ENCODE measurements around the gene LYL1. TPM values are rescaled to one million over a fixed set of nuclear protein-coding genes. Genes with fewer than 3 reads are reported as not detected.
"Not testable (repeated sequence)": the region's sequence is repeated elsewhere in the genome, so short reads cannot be mapped to it uniquely, and the experiment has no call there.

The LYL1 gene
- total and polyA plus RNA-seq, 2 experiments from 2014 or later, result 0.18 TPM; not detected in 1

GRCh38 chr19:13150187-13150930 lies 47.7 kb upstream of the LYL1 start, which contains the start of the genes IER2 and STX10:
IER2 (plus strand) TSS chr19:13150411; CDS start chr19:13153187, 2,776 bp downstream.
STX10 (minus strand) TSS chr19:13150375; CDS start chr19:13150173, 202 bp downstream.
- H3K9me3 ChIP-seq (ENCODE audit: low read depth), result no peaks in the 10 kb centered on the region
- no peaks in the 10 kb centered on the region for H3K9me2 ChIP-seq (ENCODE audit: insufficient read depth)
- H3K4me2 ChIP-seq (ENCODE audit: unreplicated experiment), result peak within 1 kb of the TSS; percentile 89
- peaks cover 65% of the 10 kb centered on the region for H3K79me2 ChIP-seq (ENCODE audit: insufficient read depth)
- H3K36me3 ChIP-seq (ENCODE audit: low read depth), result no peaks in the 10 kb centered on the region; the same call in 1 of the 2 replicates
- in situ Hi-C loops (cut with MboI), result no loop called here
- peak within 1 kb of the TSS; percentile 93 for H3K27ac ChIP-seq
- H3K4me3 ChIP-seq, result peak within 1 kb of the TSS; percentile 96
- H3F3A ChIP-seq (ENCODE audit: insufficient read depth), result peaks cover 28% of the 10 kb centered on the region
- peak; percentile 98 for DNase-seq
- no peaks in the 10 kb centered on the region for H4K20me1 ChIP-seq (ENCODE audit: insufficient read depth)
- 0 out of 2 replicates have a peak, but pooled peaks cover 15% of the 10 kb centered on the region for H3K4me1 ChIP-seq (ENCODE audit: insufficient read depth)
- H2AFZ ChIP-seq, result peak within 1 kb of the TSS; percentile 75
- TF ChIP-seq EZH2phosphoT487 (IDR thresholded peaks at IDR 0.05; ENCODE audit: insufficient read depth, low read depth) (no peak), EZH2 (IDR thresholded peaks at IDR 0.05; ENCODE audit: insufficient read depth, poor library complexity, severe bottlenecking) (no peak)
- H3K9ac ChIP-seq, result peak within 1 kb of the TSS; percentile 99
- 1 to 2% methylated on average over 37 to 40 of the region's 51 CpGs for WGBS, 2 experiments (ENCODE audit: low coverage in 1 of 2, low lambda C conversion rate in 2 of 2, missing lambda C conversion rate in 2 of 2)
- no peaks in the 10 kb centered on the region for H3K27me3 ChIP-seq (replicated peaks; ENCODE audit: insufficient read depth)

- peaks cover 23% of the 10 kb centered on the region for H3F3A ChIP-seq (ENCODE audit: insufficient read depth)
- TF ChIP-seq EZH2 (IDR thresholded peaks at IDR 0.05; ENCODE audit: insufficient read depth, poor library complexity, severe bottlenecking), result no peak
- no peak for TF ChIP-seq EZH2phosphoT487 (IDR thresholded peaks at IDR 0.05; ENCODE audit: insufficient read depth, low read depth)
- H3K4me2 ChIP-seq (ENCODE audit: unreplicated experiment), result peak overlapping the region; percentile 89
- H3K4me3 ChIP-seq, result peak overlapping the region; percentile 96
- in situ Hi-C loops (cut with MboI), result no loop called here
- no peaks in the 10 kb centered on the region for H4K20me1 ChIP-seq (ENCODE audit: insufficient read depth)
- no peaks in the 10 kb centered on the region for H3K9me2 ChIP-seq (ENCODE audit: insufficient read depth)
- DNase-seq, result peak; percentile 85
- H3K9ac ChIP-seq, result peak overlapping the region; percentile 99
- WGBS, 2 experiments (ENCODE audit: low coverage in 1 of 2, low lambda C conversion rate in 2 of 2, missing lambda C conversion rate in 2 of 2), result 1 to 2% methylated on average over 34 to 45 of the region's 46 CpGs
- H2AFZ ChIP-seq, result peak overlapping the region; percentile 75
- 0 out of 2 replicates have a peak, but pooled peaks cover 15% of the 10 kb centered on the region for H3K4me1 ChIP-seq (ENCODE audit: insufficient read depth)
- H3K9me3 ChIP-seq (ENCODE audit: low read depth), result no peaks in the 10 kb centered on the region
- H3K79me2 ChIP-seq (ENCODE audit: insufficient read depth), result peaks cover 61% of the 10 kb centered on the region
- no peaks in the 10 kb centered on the region for H3K27me3 ChIP-seq (replicated peaks; ENCODE audit: insufficient read depth)
- H3K27ac ChIP-seq, result peak overlapping the region; percentile 93
- H3K36me3 ChIP-seq (ENCODE audit: low read depth), result peaks cover 2% of the 10 kb centered on the region; the same call in 1 of the 2 replicates
Measured at GRCh38 chr19:13149628-13150186, 47.0 kb upstream of the LYL1 start.

- H3K9ac ChIP-seq, result peak overlapping the region; percentile 99
- peak overlapping the region; percentile 93; the same call in 1 of the 2 replicates for H3K27ac ChIP-seq
- H4K20me1 ChIP-seq (ENCODE audit: insufficient read depth); H3K27me3 ChIP-seq (replicated peaks; ENCODE audit: insufficient read depth); H3K9me2 ChIP-seq (ENCODE audit: insufficient read depth); in situ Hi-C loops (cut with MboI); H3K9me3 ChIP-seq (ENCODE audit: low read depth); H3K36me3 ChIP-seq (ENCODE audit: low read depth): not testable (repeated sequence)
- peak overlapping the region; percentile 89 for H3K4me2 ChIP-seq (ENCODE audit: unreplicated experiment)
- peak; percentile 30 for DNase-seq
- peaks cover 21% of the 10 kb centered on the region for H3F3A ChIP-seq (ENCODE audit: insufficient read depth)
- peak overlapping the region; percentile 96 for H3K4me3 ChIP-seq
- 22 to 23% methylated on average over 17 of the region's 17 CpGs for WGBS, 2 experiments (ENCODE audit: low coverage in 1 of 2, low lambda C conversion rate in 2 of 2, missing lambda C conversion rate in 2 of 2)
- 0 out of 2 replicates have a peak, but pooled peaks cover 15% of the 10 kb centered on the region for H3K4me1 ChIP-seq (ENCODE audit: insufficient read depth)
- H2AFZ ChIP-seq, result peak overlapping the region; percentile 75
- H3K79me2 ChIP-seq (ENCODE audit: insufficient read depth), result peaks cover 61% of the 10 kb centered on the region
Measured at GRCh38 chr19:13149173-13149627, 46.5 kb upstream of the LYL1 start.

GRCh38 chr19:13146763-13147563 lies 44.3 kb upstream of the LYL1 start:
- peaks cover 32% of the 10 kb centered on the region for H3F3A ChIP-seq (ENCODE audit: insufficient read depth)
- peak overlapping the region; percentile 28; the same call in 1 of the 2 replicates for H3K27ac ChIP-seq
- H3K79me2 ChIP-seq (ENCODE audit: insufficient read depth), result peaks cover 46% of the 10 kb centered on the region
- peaks cover 6% of the 10 kb centered on the region; the same call in 1 of the 2 replicates for H3K36me3 ChIP-seq (ENCODE audit: low read depth)
- 26 to 31% methylated on average over 16 of the region's 16 CpGs for WGBS, 2 experiments (ENCODE audit: low coverage in 1 of 2, low lambda C conversion rate in 2 of 2, missing lambda C conversion rate in 2 of 2)
- no peak overlapping the region for H3K4me3 ChIP-seq
- peak; percentile 59 for DNase-seq
- in situ Hi-C loops (cut with MboI), result no loop called here
- no peaks in the 10 kb centered on the region for H3K9me2 ChIP-seq (ENCODE audit: insufficient read depth)
- H3K4me1 ChIP-seq (ENCODE audit: insufficient read depth), result peaks cover 26% of the 10 kb centered on the region
- no peak overlapping the region for H3K9ac ChIP-seq
- H4K20me1 ChIP-seq (ENCODE audit: insufficient read depth), result no peaks in the 10 kb centered on the region
- TF ChIP-seq EZH2 (IDR thresholded peaks at IDR 0.05; ENCODE audit: insufficient read depth, poor library complexity, severe bottlenecking) (no peak), EZH2phosphoT487 (IDR thresholded peaks at IDR 0.05; ENCODE audit: insufficient read depth, low read depth) (no peak)
- no peak overlapping the region for H2AFZ ChIP-seq
- no peaks in the 10 kb centered on the region for H3K9me3 ChIP-seq (ENCODE audit: low read depth)
- H3K4me2 ChIP-seq (ENCODE audit: unreplicated experiment), result no peak overlapping the region
- H3K27me3 ChIP-seq (replicated peaks; ENCODE audit: insufficient read depth), result no peaks in the 10 kb centered on the region

Data from GM23248 (cell line).